Right lobe of liver (tissue), 6 donors: Measurements from ENCODE around the gene MCIDAS. TPM values are rescaled to one million over a fixed set of nuclear protein-coding genes. Genes with fewer than 3 reads are reported as not detected.

Experiments
- ATAC-seq, 4 donors: fragments of 200-7000 bp; cut with Tn5 transposase; one replicate each; pipeline ENCODE4 v1.9.1; 2020; ENCODE audit warnings: mild to moderate bottlenecking in 4 of 4, moderate library complexity in 4 of 4
- DNase-seq, 3 donors: peaks; one replicate each; pipeline ENCODE4 v3.0.0-alpha.2; 2020
- H3K27ac ChIP-seq, 3 donors: fragments of 200-600 bp; one replicate each; pipeline ENCODE4 v1.8.0; 2022
- H3K27me3 ChIP-seq, 2 donors: fragments of 200-600 bp; one replicate each; pipeline ENCODE4 v1.8.0; 2022
- H3K36me3 ChIP-seq, 4 donors: fragments of 200-600 bp; sonication (generic) in 1 of 4; one replicate each; pipeline versions ENCODE4 v1.5.1 to v1.8.0; 2017 to 2022; ENCODE audit warnings: control low read depth in 1 of 4
- H3K4me1 ChIP-seq, 4 donors: fragments of 200-600 bp; sonication (generic) in 1 of 4; one replicate each; pipeline versions ENCODE4 v1.5.1 to v1.8.0; 2017 to 2022; ENCODE audit warnings: control low read depth in 1 of 4
- H3K4me3 ChIP-seq, 3 donors: fragments of 200-600 bp; one replicate each; pipeline ENCODE4 v1.8.0; 2022
- H3K9me3 ChIP-seq, 4 donors: fragments of 200-600 bp; sonication (generic) in 1 of 4; one replicate each; pipeline versions ENCODE4 v1.5.1 to v1.8.0; 2017 to 2022; ENCODE audit warnings: control low read depth in 1 of 4
- POLR2A ChIP-seq: fragments of 450-650 bp; IDR thresholded peaks from one replicate; pipeline ENCODE4 v1.6.1; 2017; ENCODE audit warnings: antibody characterized with exemption, mild to moderate bottlenecking
- WGBS: methylation state at CpG from one replicate; pipeline ENCODE4 v1.1.6; 2018; ENCODE audit warnings: low coverage, low lambda C conversion rate; ENCODE audit not compliant: insufficient coverage; ENCODE audit errors: missing lambda C conversion rate; 5-methylcytosine and 5-hydroxymethylcytosine counted together
- intact Hi-C, 2 donors: fragments of 100-400 bp; cut with DNase I; formaldehyde crosslinking; loops; one replicate each; pipeline versions ENCODE4 v1.11.2 to v1.14.1; 2022
- total RNA-seq, 6 experiments: library from RNA; depleted of rRNA in 2 of 6; stranded (reverse); fragments of >200 nt in 2 of 6; fragmentation: NEBNext Ultra II Directional in 3 of 6; extraction: Animal tissue kit (Norgen Biotek cat#: 25700) in 3 of 6; gene quantifications; one replicate each; pipeline versions ENCODE4 v1.1.0 to v1.2.4, GENCODE V29; 2016 to 2023
- TF ChIP-seq, protein P1 (sequence below), 4 donors: fragments of 200-600 bp in 3 of 4; fragments of 450-650 bp in 1 of 4; IDR thresholded peaks; one replicate each; pipeline versions ENCODE4 v1.5.1 to v1.8.0; 2016 to 2022; ENCODE audit warnings: antibody characterized with exemption in 4 of 4, mild to moderate bottlenecking in 2 of 4
- donor health status: DM: no; HTN: yes; CAD: no.
- donor health status: DM: no; HTN: no; CAD: no.
- donor health status: DM: no; HTN: no; CAD: no.
- donor health status: DM: no; HTN: yes; CAD: no.
- donor health status: DM: no; HTN: yes; CAD: no.

Gene MCIDAS
- total RNA-seq, 6 experiments from 2014 or later, result not detected

DNA sequence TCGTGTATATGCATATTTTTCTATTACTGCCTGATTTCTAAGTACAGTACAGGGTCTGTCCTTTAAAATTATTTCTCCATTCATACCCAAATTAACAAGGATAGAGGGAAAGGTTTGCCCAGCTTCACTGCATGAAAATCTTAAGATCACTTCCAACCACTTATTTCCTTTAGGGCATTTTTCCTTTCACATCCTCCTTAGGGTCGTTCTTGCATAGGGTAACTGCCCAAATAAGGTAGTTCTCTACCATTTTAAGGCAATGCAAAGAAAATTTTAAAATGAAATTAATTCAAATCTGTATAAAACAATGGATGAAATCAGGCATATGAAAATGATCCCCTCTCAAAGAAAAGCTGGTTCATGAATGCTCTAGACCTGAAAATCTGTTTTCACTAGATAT, 50.0 kb downstream of the MCIDAS start:
- intact Hi-C loops, result no loop called here
- 21% methylated on average over 2 of the region's 2 CpGs for WGBS
- TF ChIP-seq, protein P1, sequence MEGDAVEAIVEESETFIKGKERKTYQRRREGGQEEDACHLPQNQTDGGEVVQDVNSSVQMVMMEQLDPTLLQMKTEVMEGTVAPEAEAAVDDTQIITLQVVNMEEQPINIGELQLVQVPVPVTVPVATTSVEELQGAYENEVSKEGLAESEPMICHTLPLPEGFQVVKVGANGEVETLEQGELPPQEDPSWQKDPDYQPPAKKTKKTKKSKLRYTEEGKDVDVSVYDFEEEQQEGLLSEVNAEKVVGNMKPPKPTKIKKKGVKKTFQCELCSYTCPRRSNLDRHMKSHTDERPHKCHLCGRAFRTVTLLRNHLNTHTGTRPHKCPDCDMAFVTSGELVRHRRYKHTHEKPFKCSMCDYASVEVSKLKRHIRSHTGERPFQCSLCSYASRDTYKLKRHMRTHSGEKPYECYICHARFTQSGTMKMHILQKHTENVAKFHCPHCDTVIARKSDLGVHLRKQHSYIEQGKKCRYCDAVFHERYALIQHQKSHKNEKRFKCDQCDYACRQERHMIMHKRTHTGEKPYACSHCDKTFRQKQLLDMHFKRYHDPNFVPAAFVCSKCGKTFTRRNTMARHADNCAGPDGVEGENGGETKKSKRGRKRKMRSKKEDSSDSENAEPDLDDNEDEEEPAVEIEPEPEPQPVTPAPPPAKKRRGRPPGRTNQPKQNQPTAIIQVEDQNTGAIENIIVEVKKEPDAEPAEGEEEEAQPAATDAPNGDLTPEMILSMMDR (IDR thresholded peaks at IDR 0.05), result no peak
- TF ChIP-seq POLR2A, result no peak
- Histone ChIP-seq H3K27ac (no peak overlapping the region), H3K4me3 (no peak overlapping the region), H3K36me3 (no peaks in the 10 kb centered on the region), H3K9me3 (no peaks in the 10 kb centered on the region), H3K4me1 (peaks cover 0 to 28% (median 11%) of the 10 kb centered on the region in 4 donors), H3K27me3 (peaks cover 4 to 24% of the 10 kb centered on the region in 2 donors)
- DNase-seq (no peak), ATAC-seq (no peak)

DNA sequence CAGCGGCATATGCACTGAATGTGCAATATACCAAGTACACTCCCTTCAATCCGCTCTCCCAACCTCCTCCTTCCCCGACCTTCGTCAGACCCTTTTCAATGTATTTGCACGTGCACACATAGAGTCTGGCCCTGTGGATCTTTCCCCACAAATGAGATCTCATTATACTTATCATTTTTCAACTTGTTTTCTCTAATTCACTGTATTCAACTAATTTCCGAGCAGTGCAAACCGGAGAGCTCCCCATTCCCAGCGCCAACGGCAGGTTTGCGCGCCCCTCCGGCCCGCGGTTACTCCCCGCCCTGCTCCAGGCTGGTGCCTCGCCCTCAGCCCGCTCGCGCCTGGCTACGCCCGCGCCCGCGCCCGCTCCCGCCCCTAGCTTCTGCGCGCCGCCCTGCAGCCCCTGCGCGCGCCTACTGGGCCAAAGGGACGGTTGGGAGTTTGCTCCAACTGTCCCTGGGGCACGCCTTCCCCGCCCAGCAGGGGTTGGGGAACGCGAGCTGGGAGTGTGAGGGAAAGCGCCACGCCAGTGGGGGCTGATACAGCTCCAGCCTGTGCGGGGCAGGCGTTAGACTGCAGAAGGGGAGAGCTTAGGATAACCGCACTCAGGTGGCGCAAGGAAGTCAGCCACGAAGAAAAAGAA, 50.8 kb downstream of the MCIDAS start:
- Histone ChIP-seq H3K27me3 (peaks cover 4 to 24% of the 10 kb centered on the region in 2 donors), H3K36me3 (no peaks in the 10 kb centered on the region), H3K27ac (no peak overlapping the region), H3K9me3 (no peaks in the 10 kb centered on the region), H3K4me3 (peak overlapping the region in 2 of 3 donors; percentile 11 to 12), H3K4me1 (peaks cover 0 to 28% (median 11%) of the 10 kb centered on the region in 4 donors)
- DNase-seq (peak; percentile 61 to 67 (median 66)), ATAC-seq (peak; percentile 67 to 86 (median 76))
- intact Hi-C loops, result no loop called here
- no peak for TF ChIP-seq POLR2A
- TF ChIP-seq, protein P1 (IDR thresholded peaks at IDR 0.05), result peak; percentile 34 to 60 (median 44)
- 2% methylated on average over 25 of the region's 44 CpGs for WGBS

DNA sequence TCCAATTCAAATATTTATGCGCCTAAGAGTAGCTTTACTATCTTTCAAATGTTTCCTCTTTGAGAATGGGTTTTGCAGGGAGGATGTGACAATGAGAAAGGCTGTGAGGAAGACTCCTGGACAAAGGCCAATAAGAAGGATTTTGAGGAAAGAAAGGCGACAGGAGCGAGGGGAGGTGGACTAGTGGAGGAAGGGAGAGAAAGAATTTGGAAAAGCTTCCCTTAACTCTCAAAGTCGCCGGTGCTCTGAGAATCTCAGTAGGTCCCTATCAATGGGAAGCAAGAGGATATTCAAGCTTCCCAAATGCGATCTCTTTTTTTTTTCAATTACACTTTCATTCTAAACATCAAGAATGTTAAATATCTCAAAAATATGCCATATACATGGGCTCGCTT, 51.3 kb downstream of the MCIDAS start:
- H3K4me3 ChIP-seq, result peak overlapping the region in 1 of 3 donors; percentile 11
- 18% methylated on average over 7 of the region's 7 CpGs for WGBS
- DNase-seq, result no peak
- peaks cover 0 to 28% (median 11%) of the 10 kb centered on the region in 4 donors for H3K4me1 ChIP-seq
- TF ChIP-seq, protein P1 (IDR thresholded peaks at IDR 0.05), result no peak
- TF ChIP-seq POLR2A, result no peak
- no peaks in the 10 kb centered on the region for H3K36me3 ChIP-seq
- intact Hi-C loops, result no loop called here
- peaks cover 4 to 24% of the 10 kb centered on the region in 2 donors for H3K27me3 ChIP-seq
- no peak overlapping the region for H3K27ac ChIP-seq
- H3K9me3 ChIP-seq, result no peaks in the 10 kb centered on the region
- no peak for ATAC-seq

DNA sequence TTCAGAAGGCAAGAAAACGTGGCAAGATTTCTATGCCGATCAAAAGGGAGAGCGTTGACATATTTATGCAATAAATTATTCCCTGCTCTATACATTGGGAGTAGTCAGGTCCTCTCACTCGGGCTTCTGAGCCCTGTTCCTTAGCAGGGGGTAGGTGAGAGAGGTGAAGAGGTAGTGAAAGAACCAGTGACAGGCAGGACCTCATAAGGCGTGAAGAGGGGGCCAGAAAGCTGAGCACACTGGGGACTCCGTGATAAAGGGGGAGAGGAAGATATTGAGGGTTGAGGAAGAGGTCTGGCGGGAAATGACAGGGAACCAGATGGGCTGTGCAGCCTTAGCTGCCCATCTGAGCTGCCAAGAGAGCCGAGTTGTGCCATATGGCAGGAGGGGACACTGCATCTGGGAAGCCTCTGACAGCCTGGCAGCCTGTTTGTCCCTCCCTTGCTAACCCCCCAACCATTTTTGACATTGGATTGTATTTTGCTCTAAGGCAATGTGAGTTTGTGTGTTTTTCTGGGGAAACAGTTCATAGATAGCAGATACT, 53.4 kb downstream of the MCIDAS start:
- Histone ChIP-seq H3K27ac (no peak overlapping the region), H3K4me1 (peaks cover 0 to 28% (median 11%) of the 10 kb centered on the region in 4 donors), H3K27me3 (peaks cover 4 to 24% of the 10 kb centered on the region in 2 donors), H3K4me3 (peak overlapping the region; percentile 35 to 52 (median 38)), H3K36me3 (no peaks in the 10 kb centered on the region), H3K9me3 (no peaks in the 10 kb centered on the region)
- DNase-seq (no peak), ATAC-seq (no peak)
- intact Hi-C loops, result no loop called here
- WGBS, result 24% methylated on average over 8 of the region's 8 CpGs
- TF ChIP-seq, protein P1 (IDR thresholded peaks at IDR 0.05), result no peak
- no peak for TF ChIP-seq POLR2A
